GM15510 (cell line): ENCODE data around the gene RIPK1.

Experiments
- POLR2A ChIP-seq: IDR thresholded peaks from 3 replicates; pipeline ENCODE4 v1.6.1; 2011; ENCODE audit warnings: borderline replicate concordance; ENCODE audit not compliant: insufficient read length; ENCODE audit errors: extremely low read depth

RIPK1 gene

GRCh38 chr6:3119040-3119723, 50.9 kb downstream of the RIPK1 start:
- TF ChIP-seq POLR2A = no peak

GRCh38 chr6:3120765-3121089, 52.4 kb downstream of the RIPK1 start:
- no peak for TF ChIP-seq POLR2A

- no peak for TF ChIP-seq POLR2A
These were observed 54.5 kb downstream of the RIPK1 start for GRCh38 chr6:3122823-3123182.

- no peak for TF ChIP-seq POLR2A
These were observed 56.4 kb downstream of the RIPK1 start for GRCh38 chr6:3124667-3125066.

- TF ChIP-seq POLR2A = no peak
These were observed 57.5 kb downstream of the RIPK1 start for GRCh38 chr6:3125815-3126214.

GRCh38 chr6:3128356-3129108, 60.2 kb downstream of the RIPK1 start:
- TF ChIP-seq POLR2A = no peak

GRCh38 chr6:3131695-3132094, 63.4 kb downstream of the RIPK1 start:
- TF ChIP-seq POLR2A = no peak

- TF ChIP-seq POLR2A = no peak
These were observed 65.2 kb downstream of the RIPK1 start for GRCh38 chr6:3133515-3133914.

GRCh38 chr6:3135668-3136291, 67.5 kb downstream of the RIPK1 start:
- TF ChIP-seq POLR2A = no peak

GRCh38 chr6:3136292-3137011, 68.2 kb downstream of the RIPK1 start:
- no peak for TF ChIP-seq POLR2A

GRCh38 chr6:3137057-3137777, 68.9 kb downstream of the RIPK1 start:
- TF ChIP-seq POLR2A = no peak

- no peak for TF ChIP-seq POLR2A
These were observed 70.0 kb downstream of the RIPK1 start for GRCh38 chr6:3138341-3138740.

GRCh38 chr6:3139090-3139903, 71.0 kb downstream of the RIPK1 start:
- no peak for TF ChIP-seq POLR2A

- TF ChIP-seq POLR2A = no peak
These were observed 71.9 kb downstream of the RIPK1 start for GRCh38 chr6:3140201-3140600.
